ENCODE data around the gene PTPRA.
"Not testable (repeated sequence)": the region's sequence is repeated elsewhere in the genome, so short reads cannot be mapped to it uniquely, and the experiment has no call there.

Gene PTPRA
- 82.9 to 100 reads per million in 2 donors for total RNA-seq

GRCh38 chr20:2873010-2873746 is at the start of gene PTPRA:
Gene PTPRA (plus strand): TSS chr20:2873481. CDS start chr20:2964278, 90,797 bp downstream.
- peak; percentile 75 to 96 (median 87) for DNase-seq

- DNase-seq: peak in 2 of 5 experiments; percentile 35 to 52
Measured at GRCh38 chr20:2825761-2826160, 47.5 kb upstream of the PTPRA start.

GRCh38 chr20:2826655-2827054 is 46.6 kb upstream of the PTPRA start:
- DNase-seq: no peak

GRCh38 chr20:2829376-2829775 is 43.9 kb upstream of the PTPRA start:
- DNase-seq: no peak

- DNase-seq: not testable (repeated sequence)
Measured at GRCh38 chr20:2831206-2831605, 42.1 kb upstream of the PTPRA start.

GRCh38 chr20:2833761-2834160 is 39.5 kb upstream of the PTPRA start:
- DNase-seq: no peak

- no peak for DNase-seq
Measured at GRCh38 chr20:2834401-2835110, 38.7 kb upstream of the PTPRA start.

GRCh38 chr20:2835331-2835796 is 37.9 kb upstream of the PTPRA start:
- no peak for DNase-seq

GRCh38 chr20:2836035-2836434 is 37.2 kb upstream of the PTPRA start:
- no peak for DNase-seq

GRCh38 chr20:2837221-2837960 is 35.9 kb upstream of the PTPRA start:
- DNase-seq: no peak

GRCh38 chr20:2838170-2838797 is 35.0 kb upstream of the PTPRA start:
- DNase-seq: no peak

GRCh38 chr20:2838847-2839671 is 34.2 kb upstream of the PTPRA start:
- DNase-seq: no peak

- DNase-seq: no peak
Measured at GRCh38 chr20:2839732-2840137, 33.5 kb upstream of the PTPRA start.

GRCh38 chr20:2840138-2840966 is 32.9 kb upstream of the PTPRA start, which contains the start of the genes PCED1A and VPS16:
Gene PCED1A (minus strand): TSS chr20:2840655. CDS start chr20:2839912, 743 bp downstream.
Gene VPS16 (plus strand): TSS chr20:2840745. CDS start chr20:2840775, 30 bp downstream.
- DNase-seq: peak; percentile 74 to 94 (median 85)

- peak in 4 of 5 experiments; percentile 21 to 42 (median 24) for DNase-seq
Measured at GRCh38 chr20:2840967-2841531, 32.2 kb upstream of the PTPRA start.

GRCh38 chr20:2845607-2846006 is 27.7 kb upstream of the PTPRA start:
- DNase-seq: no peak

- DNase-seq: no peak
Measured at GRCh38 chr20:2846698-2847097, 26.6 kb upstream of the PTPRA start.

- no peak for DNase-seq
Measured at GRCh38 chr20:2847802-2848201, 25.5 kb upstream of the PTPRA start.

- DNase-seq: no peak
Measured at GRCh38 chr20:2849529-2849928, 23.8 kb upstream of the PTPRA start.

- DNase-seq: no peak
Measured at GRCh38 chr20:2851086-2851485, 22.2 kb upstream of the PTPRA start.

Measured in T-helper 2 cell (primary cell).